SK-N-SH treated with all-trans-retinoic acid at 6 μM for 48 hours (cell line): ENCODE data around the gene NAT8.

Experiments
- ESRRG ChIP-seq: fragments of 250-450 bp; sonication (Bioruptor Pico); IDR thresholded peaks from 2 replicates; pipeline ENCODE4 v1.6.1; 2021; ENCODE audit warnings: mild to moderate bottlenecking
- PATZ1 ChIP-seq: fragments of 250-450 bp; sonication (Bioruptor Pico); IDR thresholded peaks from 2 replicates; pipeline ENCODE4 v1.8.0; 2020; ENCODE audit warnings: mild to moderate bottlenecking, moderate library complexity, borderline replicate concordance
- TCF4 ChIP-seq: fragments of 250-450 bp; sonication (Bioruptor Pico); IDR thresholded peaks from 2 replicates; pipeline ENCODE4 v1.8.0; 2021; ENCODE audit warnings: mild to moderate bottlenecking, moderate library complexity, borderline replicate concordance
- ZFP30 ChIP-seq: fragments of 450-650 bp; formaldehyde crosslinking; IDR thresholded peaks from 2 replicates; pipeline ENCODE4 v1.5.0; 2022; ENCODE audit warnings: mild to moderate bottlenecking, moderate library complexity
- ZNF565 ChIP-seq: fragments of 450-650 bp; formaldehyde crosslinking; conservative IDR thresholded peaks from 2 replicates; pipeline ENCODE4 v1.5.0; 2020; ENCODE audit warnings: low read depth, mild to moderate bottlenecking, moderate library complexity
- ZNF70 ChIP-seq: fragments of 450-650 bp; formaldehyde crosslinking; IDR thresholded peaks from 2 replicates; pipeline ENCODE4 v1.5.0; 2020; ENCODE audit warnings: mild to moderate bottlenecking, moderate library complexity

DNA sequence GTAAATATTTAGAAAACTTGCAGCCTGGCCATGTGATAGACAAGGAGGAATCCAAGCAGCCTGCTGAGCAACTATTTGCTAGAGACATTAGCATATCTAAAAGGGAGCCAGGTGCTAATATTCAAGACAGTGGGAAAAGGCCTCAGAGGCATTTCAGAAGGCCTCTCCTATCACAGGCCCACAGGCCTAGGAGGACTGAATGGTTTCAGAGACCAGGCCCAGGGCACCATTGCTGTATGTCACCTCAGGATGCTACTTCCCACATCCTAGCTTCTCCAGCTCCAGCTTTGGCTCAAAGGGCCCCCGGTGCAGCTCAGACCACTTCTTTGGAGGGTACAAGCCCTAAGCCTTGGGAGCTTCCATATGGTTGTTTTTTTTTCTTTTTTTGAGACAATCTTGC lies 3.8 kb downstream of the NAT8 start:
- TF ChIP-seq ZNF70 (CRISPR knock-in tag) (no peak), ZNF565 (CRISPR knock-in tag) (no peak), PATZ1 (no peak), TCF4 (no peak), ESRRG (CRISPR knock-in tag) (no peak), ZFP30 (CRISPR knock-in tag) (no peak)
